Epithelial cell of esophagus (primary cell): ENCODE measurements around the gene MAK.
"Not testable (repeated sequence)": the region's sequence is repeated elsewhere in the genome, so short reads cannot be mapped to it uniquely, and the experiment has no call there.

ENCODE experiments used
- DNase-seq: peaks from one replicate; pipeline ENCODE4 v3.0.0; 2010; ENCODE audit warnings: low read depth
- H3K4me3 ChIP-seq: 2 replicates; pipeline ENCODE4 v1.5.1; 2011; ENCODE audit warnings: mild to moderate bottlenecking, low read length, control low read depth
- CTCF ChIP-seq: IDR thresholded peaks from 2 replicates; pipeline ENCODE4 v1.5.1; 2011; ENCODE audit warnings: low read depth, mild to moderate bottlenecking, low read length, control low read depth, inconsistent platforms; ENCODE audit not compliant: insufficient read depth; ENCODE audit errors: missing control alignments

Gene MAK

GRCh38 chr6:10722820-10723566 is 115.3 kb downstream of the MAK start, which contains the start of gene TMEM14C:
Gene TMEM14C, plus strand, starts transcription at chr6:10723070. Its CDS starts 1,544 bp downstream, at chr6:10724614.
- DNase-seq, result peak; percentile 99
- no peak for TF ChIP-seq CTCF
- H3K4me3 ChIP-seq, result peak within 1 kb of the TSS; percentile 91

GRCh38 chr6:10722570-10722819 is 115.8 kb downstream of the MAK start:
- DNase-seq, result no peak
- TF ChIP-seq CTCF, result no peak
- peak overlapping the region; percentile 91 for H3K4me3 ChIP-seq

- no peak for DNase-seq
- TF ChIP-seq CTCF, result no peak
- H3K4me3 ChIP-seq, result peak overlapping the region; percentile 91
Measured at GRCh38 chr6:10721850-10722569, 116.3 kb downstream of the MAK start.

GRCh38 chr6:10720960-10721849 is 117.1 kb downstream of the MAK start:
- peak overlapping the region; percentile 54 for H3K4me3 ChIP-seq

GRCh38 chr6:10720265-10720959 is 117.9 kb downstream of the MAK start:
- no peak for TF ChIP-seq CTCF
- peak overlapping the region; percentile 54 for H3K4me3 ChIP-seq
- DNase-seq, result peak; percentile 39

More at GRCh38 chr6:10720960-10721849, 117.1 kb downstream of the MAK start:
- DNase-seq, result not testable (repeated sequence)

- DNase-seq, result no peak
- H3K4me3 ChIP-seq, result peak overlapping the region; percentile 54
- no peak for TF ChIP-seq CTCF
Measured at GRCh38 chr6:10719964-10720264, 118.4 kb downstream of the MAK start.

- no peak for DNase-seq
- no peak for TF ChIP-seq CTCF
Measured at GRCh38 chr6:10719296-10719963, 118.9 kb downstream of the MAK start.

More at GRCh38 chr6:10719296-10719963, 118.9 kb downstream of the MAK start:
- H3K4me3 ChIP-seq, result peak overlapping the region; percentile 54
